ENCODE measurements around the gene SEPTIN8.

GRCh38 chr5:132778856-132779255, 1.8 kb upstream of the SEPTIN8 start:
- TF ChIP-seq CTCF (IDR thresholded peaks at IDR 0.05) (no peak), POLR2A (IDR thresholded peaks at IDR 0.05) (no peak)
